Neural cell (in vitro differentiated cells): Measurements from ENCODE around the gene ALKBH8. TPM values are rescaled to one million over a fixed set of nuclear protein-coding genes. Genes with fewer than 3 reads are reported as not detected.

ENCODE experiments used
- H2AFZ ChIP-seq: fragments of 200-600, 300-800 bp; sonication (generic), shearing (Covaris generic); 2 replicates; pipeline ENCODE4 v1.6.0; 2014; ENCODE audit warnings: low read depth, mild to moderate bottlenecking, antibody characterized with exemption, low read length, moderate library complexity
- H3F3A ChIP-seq: fragments of 200-600 bp; shearing (Covaris generic); 2 replicates; pipeline ENCODE4 v1.6.1; 2016; ENCODE audit warnings: mild to moderate bottlenecking, moderate library complexity, mixed read lengths, antibody characterized with exemption, low read length; ENCODE audit not compliant: insufficient read depth, poor library complexity, severe bottlenecking
- H3K27ac ChIP-seq: fragments of 200-600, 300-800 bp; sonication (generic), shearing (Covaris generic); 2 replicates; pipeline ENCODE4 v1.5.1; 2014; ENCODE audit warnings: mild to moderate bottlenecking, low read length, moderate library complexity
- H3K27me3 ChIP-seq: fragments of 300-800, 200-600 bp; sonication (generic), shearing (Covaris generic); 2 replicates; pipeline ENCODE4 v1.6.0; 2014; ENCODE audit warnings: mild to moderate bottlenecking, low read depth, low read length, moderate library complexity; ENCODE audit not compliant: insufficient read depth
- H3K36me3 ChIP-seq: fragments of 300-800, 200-600 bp; sonication (generic), shearing (Covaris generic); 2 replicates; pipeline ENCODE4 v1.5.1; 2014; ENCODE audit warnings: mild to moderate bottlenecking, antibody characterized with exemption, low read length, moderate library complexity; ENCODE audit not compliant: insufficient read depth
- H3K4me2 ChIP-seq: fragments of 300-800, 200-600 bp; sonication (generic), shearing (Covaris generic); 2 replicates; pipeline ENCODE4 v1.6.0; 2014; ENCODE audit warnings: mild to moderate bottlenecking, low read length
- H3K4me3 ChIP-seq: fragments of 300-800, 200-600 bp; sonication (generic), shearing (Covaris generic); 2 replicates; pipeline ENCODE4 v1.5.1; 2014; ENCODE audit warnings: mild to moderate bottlenecking, low read length, moderate library complexity
- H3K79me2 ChIP-seq: fragments of 200-600 bp; shearing (Covaris generic); replicated peaks from 2 replicates; pipeline ENCODE4 v1.6.0; 2014; ENCODE audit warnings: mild to moderate bottlenecking, low read length, moderate library complexity; ENCODE audit not compliant: insufficient read depth
- H3K9ac ChIP-seq: fragments of 300-800, 200-600 bp; sonication (generic), shearing (Covaris generic); 2 replicates; pipeline ENCODE4 v1.6.1; 2016; ENCODE audit warnings: mild to moderate bottlenecking, low read length, mixed read lengths
- H3K9me2 ChIP-seq: fragments of 200-600 bp; shearing (Covaris generic); 2 replicates; pipeline ENCODE4 v1.6.1; 2016; ENCODE audit warnings: mild to moderate bottlenecking, low read length, mixed read lengths; ENCODE audit not compliant: insufficient read depth
- H3K9me3 ChIP-seq: fragments of 200-600, 300-800 bp; sonication (generic), shearing (Covaris generic); 2 replicates; pipeline ENCODE4 v1.6.1; 2016; ENCODE audit warnings: mild to moderate bottlenecking, mixed run types, low read length, moderate library complexity, mixed read lengths
- H4K20me1 ChIP-seq: fragments of 200-600 bp; shearing (Covaris generic); 2 replicates; pipeline ENCODE4 v1.6.1; 2016; ENCODE audit warnings: mild to moderate bottlenecking, mixed run types; ENCODE audit not compliant: insufficient read depth
- EP300 ChIP-seq: fragments of 450-650 bp; conservative IDR thresholded peaks from 2 replicates; pipeline ENCODE4 v1.6.1; 2014; ENCODE audit warnings: antibody characterized with exemption, mild to moderate bottlenecking, moderate library complexity; ENCODE audit not compliant: poor library complexity, severe bottlenecking
- EZH2 ChIP-seq: fragments of 200-600, 300-800 bp; shearing (Covaris generic), sonication (generic); IDR thresholded peaks from 2 replicates; pipeline ENCODE4 v1.6.1; 2014; ENCODE audit warnings: antibody characterized with exemption, low read length, borderline replicate concordance, mild to moderate bottlenecking; ENCODE audit not compliant: insufficient read depth, poor library complexity, severe bottlenecking
- MXI1 ChIP-seq: fragments of 450-650 bp; conservative IDR thresholded peaks from 2 replicates; pipeline ENCODE4 v1.6.1; 2014; ENCODE audit warnings: antibody characterized with exemption, mild to moderate bottlenecking; ENCODE audit not compliant: poor library complexity, severe bottlenecking
- POLR2AphosphoS5 ChIP-seq: IDR thresholded peaks from 2 replicates; pipeline ENCODE4 v1.6.1; 2012
- RAD21 ChIP-seq: fragments of 450-650 bp; conservative IDR thresholded peaks from 2 replicates; pipeline ENCODE4 v1.6.1; 2014; ENCODE audit warnings: antibody characterized with exemption, mild to moderate bottlenecking, moderate library complexity
- SMC3 ChIP-seq: fragments of 450-650 bp; conservative IDR thresholded peaks from 2 replicates; pipeline ENCODE4 v1.6.1; 2014; ENCODE audit warnings: antibody characterized with exemption, mild to moderate bottlenecking, moderate library complexity; ENCODE audit not compliant: poor library complexity
- TAF1 ChIP-seq: IDR thresholded peaks from 2 replicates; pipeline ENCODE4 v1.6.1; 2012; ENCODE audit warnings: low read depth
- polyA plus RNA-seq: library from polyadenylated mRNA; depleted of rRNA; stranded (reverse); fragments of >200 nt; gene quantifications from 2 replicates; pipeline ENCODE4 v1.2.3, GENCODE V29; 2014
- TF ChIP-seq, protein P1 (sequence below): fragments of 450-650 bp; IDR thresholded peaks from 2 replicates; pipeline ENCODE4 v1.5.1; 2014; ENCODE audit warnings: antibody characterized with exemption, mild to moderate bottlenecking, moderate library complexity; ENCODE audit not compliant: poor library complexity, severe bottlenecking
- TF ChIP-seq, protein P2 (sequence below): IDR thresholded peaks from 2 replicates; pipeline ENCODE4 v1.6.1; 2012; ENCODE audit warnings: borderline replicate concordance

Gene ALKBH8
- polyA plus RNA-seq, 1 donor from 2014 or later = 7.6 TPM

DNA sequence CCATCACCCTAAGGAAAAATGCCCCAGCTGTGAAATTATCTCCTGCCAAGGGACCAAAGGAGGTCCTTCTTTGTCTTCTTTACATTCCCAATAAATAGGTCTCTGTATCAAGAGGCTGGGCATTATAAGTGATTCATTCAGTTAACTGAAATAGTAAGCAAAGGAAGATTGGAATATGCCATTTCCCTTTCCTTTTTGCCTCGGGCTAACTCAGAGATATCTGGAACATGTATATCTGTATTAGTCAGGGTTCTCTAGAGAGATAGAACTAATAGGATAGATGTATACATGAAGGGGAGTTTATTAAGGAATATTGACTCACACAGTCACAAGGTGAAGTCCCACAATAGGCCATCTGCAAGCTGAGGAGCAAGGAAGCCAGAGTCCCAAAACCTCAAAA, 92.6 kb downstream of the ALKBH8 start:
- no peak overlapping the region for H3K9ac ChIP-seq

DNA sequence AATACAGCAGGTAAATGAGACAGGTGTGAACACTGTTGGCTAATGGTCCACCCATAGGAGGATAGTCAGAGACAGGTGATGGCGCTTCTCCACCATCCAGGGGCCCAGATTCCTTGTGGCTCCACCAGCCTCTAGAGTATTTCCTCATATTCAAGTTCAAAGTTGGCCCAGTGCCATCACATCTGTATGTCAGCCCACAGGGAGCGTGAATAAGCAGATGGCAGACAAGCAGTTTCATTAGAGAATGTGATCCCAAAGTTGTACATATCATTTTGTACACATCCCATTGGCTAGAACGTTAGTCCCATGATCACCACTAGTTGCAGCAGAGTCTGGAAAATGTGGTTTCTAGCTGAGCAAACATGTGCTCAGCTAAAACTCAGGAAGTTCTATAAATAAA, 96.9 kb downstream of the ALKBH8 start:
- Histone ChIP-seq H3K27ac (no peak overlapping the region), H3K9ac (no peak overlapping the region), H3K4me2 (no peak overlapping the region), H3K9me2 (no peaks in the 10 kb centered on the region), H3K79me2 (no peaks in the 10 kb centered on the region), H4K20me1 (no peaks in the 10 kb centered on the region), H3K4me3 (no peak overlapping the region), H2AFZ (no peak overlapping the region), H3F3A (no peaks in the 10 kb centered on the region), H3K36me3 (no peaks in the 10 kb centered on the region), H3K27me3 (no peaks in the 10 kb centered on the region), H3K9me3 (no peaks in the 10 kb centered on the region)
- TF ChIP-seq POLR2AphosphoS5 = no peak
- no peak for TF ChIP-seq EZH2
- no peak for TF ChIP-seq MXI1
- TF ChIP-seq RAD21 = no peak
- TF ChIP-seq, protein P1, sequence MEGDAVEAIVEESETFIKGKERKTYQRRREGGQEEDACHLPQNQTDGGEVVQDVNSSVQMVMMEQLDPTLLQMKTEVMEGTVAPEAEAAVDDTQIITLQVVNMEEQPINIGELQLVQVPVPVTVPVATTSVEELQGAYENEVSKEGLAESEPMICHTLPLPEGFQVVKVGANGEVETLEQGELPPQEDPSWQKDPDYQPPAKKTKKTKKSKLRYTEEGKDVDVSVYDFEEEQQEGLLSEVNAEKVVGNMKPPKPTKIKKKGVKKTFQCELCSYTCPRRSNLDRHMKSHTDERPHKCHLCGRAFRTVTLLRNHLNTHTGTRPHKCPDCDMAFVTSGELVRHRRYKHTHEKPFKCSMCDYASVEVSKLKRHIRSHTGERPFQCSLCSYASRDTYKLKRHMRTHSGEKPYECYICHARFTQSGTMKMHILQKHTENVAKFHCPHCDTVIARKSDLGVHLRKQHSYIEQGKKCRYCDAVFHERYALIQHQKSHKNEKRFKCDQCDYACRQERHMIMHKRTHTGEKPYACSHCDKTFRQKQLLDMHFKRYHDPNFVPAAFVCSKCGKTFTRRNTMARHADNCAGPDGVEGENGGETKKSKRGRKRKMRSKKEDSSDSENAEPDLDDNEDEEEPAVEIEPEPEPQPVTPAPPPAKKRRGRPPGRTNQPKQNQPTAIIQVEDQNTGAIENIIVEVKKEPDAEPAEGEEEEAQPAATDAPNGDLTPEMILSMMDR = no peak
- no peak for TF ChIP-seq TAF1
- no peak for TF ChIP-seq EP300
- TF ChIP-seq, protein P2, sequence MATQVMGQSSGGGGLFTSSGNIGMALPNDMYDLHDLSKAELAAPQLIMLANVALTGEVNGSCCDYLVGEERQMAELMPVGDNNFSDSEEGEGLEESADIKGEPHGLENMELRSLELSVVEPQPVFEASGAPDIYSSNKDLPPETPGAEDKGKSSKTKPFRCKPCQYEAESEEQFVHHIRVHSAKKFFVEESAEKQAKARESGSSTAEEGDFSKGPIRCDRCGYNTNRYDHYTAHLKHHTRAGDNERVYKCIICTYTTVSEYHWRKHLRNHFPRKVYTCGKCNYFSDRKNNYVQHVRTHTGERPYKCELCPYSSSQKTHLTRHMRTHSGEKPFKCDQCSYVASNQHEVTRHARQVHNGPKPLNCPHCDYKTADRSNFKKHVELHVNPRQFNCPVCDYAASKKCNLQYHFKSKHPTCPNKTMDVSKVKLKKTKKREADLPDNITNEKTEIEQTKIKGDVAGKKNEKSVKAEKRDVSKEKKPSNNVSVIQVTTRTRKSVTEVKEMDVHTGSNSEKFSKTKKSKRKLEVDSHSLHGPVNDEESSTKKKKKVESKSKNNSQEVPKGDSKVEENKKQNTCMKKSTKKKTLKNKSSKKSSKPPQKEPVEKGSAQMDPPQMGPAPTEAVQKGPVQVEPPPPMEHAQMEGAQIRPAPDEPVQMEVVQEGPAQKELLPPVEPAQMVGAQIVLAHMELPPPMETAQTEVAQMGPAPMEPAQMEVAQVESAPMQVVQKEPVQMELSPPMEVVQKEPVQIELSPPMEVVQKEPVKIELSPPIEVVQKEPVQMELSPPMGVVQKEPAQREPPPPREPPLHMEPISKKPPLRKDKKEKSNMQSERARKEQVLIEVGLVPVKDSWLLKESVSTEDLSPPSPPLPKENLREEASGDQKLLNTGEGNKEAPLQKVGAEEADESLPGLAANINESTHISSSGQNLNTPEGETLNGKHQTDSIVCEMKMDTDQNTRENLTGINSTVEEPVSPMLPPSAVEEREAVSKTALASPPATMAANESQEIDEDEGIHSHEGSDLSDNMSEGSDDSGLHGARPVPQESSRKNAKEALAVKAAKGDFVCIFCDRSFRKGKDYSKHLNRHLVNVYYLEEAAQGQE = no peak

More for the DNA sequence above, 92.6 kb downstream of the ALKBH8 start:
- H4K20me1 ChIP-seq = no peaks in the 10 kb centered on the region
- H3K36me3 ChIP-seq = no peaks in the 10 kb centered on the region
- no peaks in the 10 kb centered on the region for H3K27me3 ChIP-seq
- no peak for TF ChIP-seq MXI1
- TF ChIP-seq SMC3 = no peak
- TF ChIP-seq, protein P1 = no peak
- no peak for TF ChIP-seq RAD21
- TF ChIP-seq TAF1 = no peak
- TF ChIP-seq POLR2AphosphoS5 = no peak
- TF ChIP-seq EP300 = no peak
- TF ChIP-seq, protein P2 = no peak
- TF ChIP-seq EZH2 = no peak
- no peaks in the 10 kb centered on the region for H3K9me3 ChIP-seq
- H3K79me2 ChIP-seq = no peaks in the 10 kb centered on the region
- H3F3A ChIP-seq = no peaks in the 10 kb centered on the region
- H3K4me2 ChIP-seq = no peak overlapping the region
- no peak overlapping the region for H3K4me3 ChIP-seq
- no peak overlapping the region for H2AFZ ChIP-seq
- H3K27ac ChIP-seq = no peak overlapping the region
- H3K9me2 ChIP-seq = no peaks in the 10 kb centered on the region
